H1 (cell line): ENCODE results near the gene PTGIR. TPM values are rescaled to one million over a fixed set of nuclear protein-coding genes. Genes with fewer than 3 reads are reported as not detected.

Experiments used
- CTCF ChIA-PET: fragments of 300-600 bp; sonication (Branson Sonifier 250); formaldehyde crosslinking; loops from one replicate; lab custom pipeline; 2021; ENCODE audit not compliant: partially characterized antibody; lab: Charles Lee
- POLR2A ChIA-PET: fragments of 300-600 bp; sonication (Branson Sonifier 250); formaldehyde crosslinking; loops from one replicate; lab custom pipeline; 2021; ENCODE audit warnings: inconsistent platforms; ENCODE audit not compliant: partially characterized antibody; lab: Charles Lee
- DNase-seq, 2 experiments: peaks; one replicate each; pipeline versions ENCODE4 v3.0.0 to v3.0.0-alpha.2; 2010 to 2022; ENCODE audit warnings: low spot score in 2 of 2, low read depth in 1 of 2, mixed read lengths in 1 of 2
- FAIRE-seq: peaks from 2 replicates; lab custom pipeline; 2011; peaks lifted over from hg19 to GRCh38; lab: Jason Lieb, UNC
- H2AFZ ChIP-seq: 2 replicates; pipeline ENCODE4 v1.8.1; 2012; ENCODE audit warnings: low read length, inconsistent platforms
- H2AK5ac ChIP-seq: 2 replicates; pipeline ENCODE4 v1.6.1; 2013; ENCODE audit warnings: low read depth, low read length
- H2BK120ac ChIP-seq: replicated peaks from 2 replicates; pipeline ENCODE3; 2013; ENCODE audit warnings: low read depth, low read length, inconsistent platforms
- H2BK12ac ChIP-seq: 2 replicates; pipeline ENCODE4 v1.6.1; 2013; ENCODE audit warnings: low read depth, low read length
- H2BK15ac ChIP-seq: 2 replicates; pipeline ENCODE4 v1.6.1; 2013; ENCODE audit warnings: low read length
- H2BK20ac ChIP-seq: 2 replicates; pipeline ENCODE4 v1.6.1; 2013; ENCODE audit warnings: low read length
- H2BK5ac ChIP-seq: 2 replicates; pipeline ENCODE4 v1.6.1; 2013; ENCODE audit warnings: low read depth, low read length
- H3K14ac ChIP-seq: 2 replicates; pipeline ENCODE4 v1.6.1; 2013; ENCODE audit warnings: inconsistent platforms; ENCODE audit not compliant: insufficient read length
- H3K18ac ChIP-seq: 2 replicates; pipeline ENCODE4 v1.6.1; 2013; ENCODE audit warnings: low read length; ENCODE audit errors: extremely low read depth
- H3K23ac ChIP-seq: 2 replicates; pipeline ENCODE4 v1.6.1; 2013; ENCODE audit warnings: inconsistent platforms; ENCODE audit not compliant: insufficient read length
- H3K23me2 ChIP-seq: 2 replicates; pipeline ENCODE4 v1.6.1; 2013; ENCODE audit warnings: low read depth, low read length
- H3K27ac ChIP-seq: 2 replicates; pipeline ENCODE4 v1.6.1; 2011; ENCODE audit warnings: low read depth, low read length, inconsistent platforms
- H3K27me3 ChIP-seq, 4 experiments: replicated peaks in 1 of 4; 1 replicate in 1 of 4; 2 replicates in 3 of 4; pipeline versions ENCODE4 v1.6.1 to v1.8.1; 2011 to 2013; ENCODE audit warnings: low read length in 3 of 4, mild to moderate bottlenecking in 3 of 4, inconsistent platforms in 2 of 4, mixed read lengths in 2 of 4, moderate library complexity in 1 of 4; ENCODE audit not compliant: control insufficient read depth in 3 of 4, insufficient read depth in 3 of 4; ENCODE audit errors: extremely low read depth in 1 of 4
- H3K36me3 ChIP-seq, 4 experiments: 2 replicates each; pipeline versions ENCODE4 v1.6.1 to v1.8.1; 2011 to 2013; ENCODE audit warnings: mild to moderate bottlenecking in 4 of 4, low read length in 3 of 4, moderate library complexity in 2 of 4, control low read depth in 1 of 4, inconsistent platforms in 1 of 4; ENCODE audit not compliant: insufficient read depth in 4 of 4, control insufficient read depth in 2 of 4
- H3K4ac ChIP-seq: replicated peaks from 2 replicates; pipeline ENCODE3; 2013; ENCODE audit warnings: low read length, low read depth, mixed read lengths, inconsistent platforms; ENCODE audit not compliant: insufficient read length
- H3K4me1 ChIP-seq, 4 experiments: replicated peaks in 1 of 4; 1 replicate in 1 of 4; 2 replicates in 3 of 4; pipeline versions ENCODE4 v1.6.1 to v1.8.1; 2011 to 2013; ENCODE audit warnings: low read length in 3 of 4, inconsistent platforms in 2 of 4, mixed read lengths in 1 of 4; ENCODE audit not compliant: insufficient read depth in 4 of 4, control insufficient read depth in 3 of 4
- H3K4me2 ChIP-seq, 2 experiments: 2 replicates each; pipeline versions ENCODE4 v1.6.1 to v1.8.1; 2011 to 2013; ENCODE audit warnings: low read depth in 2 of 2, low read length in 2 of 2, control low read depth in 1 of 2, inconsistent platforms in 1 of 2, mild to moderate bottlenecking in 1 of 2; ENCODE audit not compliant: insufficient read depth in 1 of 2
- H3K4me3 ChIP-seq, 4 experiments: fragments of 200-600, 300-600 bp in 1 of 4; sonication (generic), shearing (Covaris generic), sonication (Bioruptor Twin) in 1 of 4; 2 replicates each; pipeline versions ENCODE4 v1.5.1 to v1.8.1; 2011 to 2016; ENCODE audit warnings: low read length in 4 of 4, low read depth in 3 of 4, control low read depth in 2 of 4, inconsistent platforms in 2 of 4, mild to moderate bottlenecking in 2 of 4, mixed read lengths in 1 of 4, moderate library complexity in 1 of 4; ENCODE audit not compliant: insufficient read depth in 2 of 4; ENCODE audit errors: extremely low read depth in 1 of 4
- H3K56ac ChIP-seq: replicated peaks from 2 replicates; pipeline ENCODE3; 2013; ENCODE audit warnings: low read depth, mild to moderate bottlenecking, mixed read lengths, low read length, inconsistent platforms; ENCODE audit not compliant: insufficient read length
- H3K79me1 ChIP-seq: 2 replicates; pipeline ENCODE4 v1.6.1; 2013; ENCODE audit warnings: low read depth, low read length, control low read depth
- H3K79me2 ChIP-seq, 2 experiments: 2 replicates each; pipeline versions ENCODE4 v1.6.1 to v1.8.1; 2012 to 2013; ENCODE audit warnings: low read length in 2 of 2, mild to moderate bottlenecking in 2 of 2, inconsistent platforms in 1 of 2; ENCODE audit not compliant: insufficient read depth in 2 of 2, control insufficient read depth in 1 of 2
- H3K9ac ChIP-seq, 4 experiments: replicated peaks in 1 of 4; 1 replicate in 1 of 4; 2 replicates in 3 of 4; pipeline versions ENCODE4 v1.6.1 to v1.8.1; 2011 to 2013; ENCODE audit warnings: low read depth in 3 of 4, low read length in 3 of 4, control low read depth in 2 of 4, mild to moderate bottlenecking in 2 of 4, moderate library complexity in 2 of 4, inconsistent platforms in 1 of 4; ENCODE audit errors: extremely low read depth in 1 of 4
- H3K9me3 ChIP-seq, 2 experiments: 2 replicates each; pipeline versions ENCODE4 v1.6.1 to v1.8.1; 2012 to 2013; ENCODE audit warnings: mild to moderate bottlenecking in 2 of 2, moderate library complexity in 2 of 2, control low read depth in 1 of 2, inconsistent platforms in 1 of 2, low read depth in 1 of 2, low read length in 1 of 2, mixed read lengths in 1 of 2; ENCODE audit not compliant: insufficient read depth in 2 of 2
- H4K20me1 ChIP-seq, 2 experiments: replicated peaks in 1 of 2; 2 replicates each; pipeline versions ENCODE3 to v1.8.1; 2011 to 2013; ENCODE audit warnings: inconsistent platforms in 2 of 2, low read length in 2 of 2, mild to moderate bottlenecking in 1 of 2; ENCODE audit not compliant: insufficient read depth in 2 of 2, control insufficient read depth in 1 of 2
- H4K5ac ChIP-seq: 2 replicates; pipeline ENCODE4 v1.6.1; 2013; ENCODE audit warnings: low read length, low read depth, mixed read lengths, inconsistent platforms; ENCODE audit not compliant: insufficient read length
- H4K8ac ChIP-seq: 2 replicates; pipeline ENCODE4 v1.8.0; 2013; ENCODE audit warnings: mild to moderate bottlenecking, moderate library complexity, low read length, inconsistent platforms; ENCODE audit not compliant: insufficient read depth; ENCODE audit errors: extremely low read depth
- H4K91ac ChIP-seq: replicated peaks from 2 replicates; pipeline ENCODE3; 2013; ENCODE audit warnings: low read length, mixed read lengths, inconsistent platforms; ENCODE audit not compliant: insufficient read length
- CHD2 ChIP-seq: IDR thresholded peaks from 2 replicates; pipeline ENCODE4 v1.6.1; 2012; ENCODE audit warnings: low read length, improper control_type of control experiment
- CREB1 ChIP-seq: IDR thresholded peaks from 2 replicates; pipeline ENCODE4 v1.6.1; 2012; ENCODE audit warnings: inconsistent platforms
- JUN ChIP-seq: IDR thresholded peaks from 2 replicates; pipeline ENCODE4 v1.6.1; 2011; ENCODE audit warnings: low read depth, mild to moderate bottlenecking, improper control_type of control experiment, low read length
- KDM1A ChIP-seq: fragments of 200-600, 300-600 bp; sonication (generic); IDR thresholded peaks from 2 replicates; pipeline ENCODE4 v1.7.1; 2016; ENCODE audit warnings: mild to moderate bottlenecking, low read length, borderline replicate concordance
- KDM5A ChIP-seq: fragments of 200-600 bp; IDR thresholded peaks from 2 replicates; pipeline ENCODE4 v1.7.1; 2012; ENCODE audit warnings: mild to moderate bottlenecking, low read length, inconsistent platforms, mixed read lengths
- POLR2AphosphoS5 ChIP-seq: IDR thresholded peaks from 2 replicates; pipeline ENCODE4 v1.6.1; 2011; ENCODE audit warnings: low read depth, low read length
- RNF2 ChIP-seq: fragments of 200-900, 300-1000 bp; sonication (generic); IDR thresholded peaks from 2 replicates; pipeline ENCODE4 v1.7.1; 2016; ENCODE audit warnings: borderline replicate concordance, low read depth, mild to moderate bottlenecking, antibody characterized with exemption, low read length; ENCODE audit not compliant: poor library complexity, severe bottlenecking; ENCODE audit errors: missing control alignments
- SIX5 ChIP-seq: IDR thresholded peaks from 2 replicates; pipeline ENCODE4 v1.6.1; 2011; ENCODE audit warnings: mild to moderate bottlenecking, low read depth, low read length
- SP2 ChIP-seq: IDR thresholded peaks from 2 replicates; pipeline ENCODE4 v1.6.1; 2012; ENCODE audit warnings: mild to moderate bottlenecking, low read length, inconsistent platforms
- TAF7 ChIP-seq: optimal IDR thresholded peaks from 2 replicates; pipeline ENCODE3; 2011; ENCODE audit warnings: low read depth, mild to moderate bottlenecking, inconsistent platforms, low read length, moderate library complexity, borderline replicate concordance
- ZNF274 ChIP-seq: IDR thresholded peaks from 2 replicates; pipeline ENCODE4 v1.7.0; 2012; ENCODE audit warnings: low read length, borderline replicate concordance; ENCODE audit errors: extremely low read depth
- WGBS, 2 experiments: shearing (Covaris generic) in 1 of 2; methylation state at CpG; one replicate each; pipeline versions ENCODE4 v1.1.6 to v1.1.7; 2013 to 2015; ENCODE audit warnings: low lambda C conversion rate in 2 of 2, mixed read lengths in 2 of 2, inconsistent platforms in 1 of 2, low coverage in 1 of 2, missing lambda C conversion rate in 1 of 2; ENCODE audit not compliant: insufficient replicate concordance in 2 of 2, insufficient coverage in 1 of 2, insufficient read length in 1 of 2; ENCODE audit errors: extremely low coverage in 1 of 2, missing lambda C conversion rate in 1 of 2; 5-methylcytosine and 5-hydroxymethylcytosine counted together
- polyA plus RNA-seq, 7 experiments: library from polyadenylated mRNA; depleted of rRNA in 3 of 7; stranded (reverse) in 5 of 7; unstranded in 2 of 7; fragments of >200 nt in 5 of 7; fragments of 200-250 nt in 2 of 7; gene quantifications; 1 replicate in 5 of 7; 2 replicates in 1 of 7; 4 replicates in 1 of 7; pipeline versions ENCODE4 v1.2.1 to v1.2.3, GENCODE V29; 2011 to 2013; ENCODE audit warnings: missing spikeins in 2 of 7, mixed read lengths in 2 of 7
- total RNA-seq: library from RNA; stranded (reverse); fragmentation: NEBNext Ultra II Directional; extraction: Animal tissue kit (Norgen Biotek cat#: 25700); gene quantifications from 2 replicates; pipeline ENCODE4 v1.2.1, GENCODE V29; 2021
- TF ChIP-seq, protein P1 (sequence below): IDR thresholded peaks from 2 replicates; pipeline ENCODE4 v1.6.1; 2012; ENCODE audit warnings: inconsistent platforms

PTGIR gene
- total and polyA plus RNA-seq, 2 of the 8 experiments (the other 6 are each of a cell fraction or from before 2014, with no cell fraction given): 0.15 TPM; not detected in 1

DNA sequence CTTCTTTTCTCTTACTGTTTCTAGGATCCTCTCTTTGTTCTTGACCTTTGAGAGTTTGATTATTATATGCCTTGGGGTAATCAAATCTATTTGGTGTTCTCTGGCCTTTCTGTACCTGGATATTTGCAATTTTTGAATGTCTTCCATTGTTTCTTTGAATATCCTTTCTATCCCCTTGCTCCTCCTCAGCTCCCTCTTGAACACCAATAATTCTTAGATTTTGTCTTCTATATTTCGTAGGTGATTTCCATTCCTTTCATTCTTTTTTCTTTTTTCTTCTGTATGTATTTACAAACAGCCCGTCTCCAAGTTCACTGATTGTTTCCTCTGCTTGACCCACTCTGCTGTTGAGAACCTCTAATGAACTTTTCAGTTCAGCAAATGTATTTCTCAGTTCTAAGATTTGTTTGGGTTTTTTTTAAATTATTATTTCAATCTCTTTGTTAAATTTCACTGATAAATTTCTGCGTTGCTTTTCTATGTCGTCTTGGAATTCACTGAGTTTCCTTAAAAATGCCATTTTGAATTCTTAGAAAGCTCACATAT is 26.4 kb downstream of the PTGIR start:
- Histone ChIP-seq H3K18ac (no peak overlapping the region), H2AK5ac (no peak overlapping the region), H2BK20ac (no peak overlapping the region), H2BK5ac (no peak overlapping the region), H3K4me3 (no peak overlapping the region), H3K9ac (no peak overlapping the region), H2BK15ac (no peak overlapping the region), H3K4me2 (no peak overlapping the region), H3K27me3 (no peaks in the 10 kb centered on the region), H3K14ac (no peak overlapping the region), H3K27ac (no peak overlapping the region), H4K5ac (no peak overlapping the region), H3K36me3 (no peaks in the 10 kb centered on the region), H3K4ac (no peak overlapping the region), H3K9me3 (no peaks in the 10 kb centered on the region), H3K79me2 (peaks cover 13 to 20% of the 10 kb centered on the region in 2 experiments), H4K20me1 (peaks cover 8 to 12% of the 10 kb centered on the region in 2 experiments), H3K23me2 (peaks cover 12% of the 10 kb centered on the region), H3K56ac (no peak overlapping the region), H3K4me1 (peaks cover 0 to 11% (median 7%) of the 10 kb centered on the region in 4 experiments; a peak in 5 of 7 replicates), H4K91ac (no peak overlapping the region), H2AFZ (no peak overlapping the region), H3K23ac (no peak overlapping the region), H2BK12ac (no peak overlapping the region), H4K8ac (no peak overlapping the region), H3K79me1 (peaks cover 8% of the 10 kb centered on the region), H2BK120ac (no peak overlapping the region)
- CTCF ChIA-PET: interaction anchor here (0.6 to 2.0 kb wide), 4 partner anchors 19 to 27 kb away, joined by 3 to 7 read pairs (median 4); no protein-coding TSS in a partner anchor
- WGBS, 2 experiments: 81% methylated on average over 4 of the region's 4 CpGs; no CpG with 5 or more reads in 1 of the 2 experiments
- no peak for DNase-seq
- POLR2A ChIA-PET: interaction anchor here (1.1 kb wide), 2 partner anchors 15 to 19 kb away, joined by 3 to 5 read pairs; no protein-coding TSS in a partner anchor
- no peak for FAIRE-seq
- TF ChIP-seq KDM5A (no peak), POLR2AphosphoS5 (no peak), TAF7 (no peak), ZNF274 (no peak), JUN (no peak), SP2 (no peak), CREB1 (no peak), KDM1A (no peak), CHD2 (no peak), SIX5 (no peak), RNF2 (no peak)
- TF ChIP-seq, protein P1, sequence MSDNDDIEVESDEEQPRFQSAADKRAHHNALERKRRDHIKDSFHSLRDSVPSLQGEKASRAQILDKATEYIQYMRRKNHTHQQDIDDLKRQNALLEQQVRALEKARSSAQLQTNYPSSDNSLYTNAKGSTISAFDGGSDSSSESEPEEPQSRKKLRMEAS: no peak
